SK-N-SH (cell line): Measurements from ENCODE around the gene LPCAT2.

Experiments
- EP300 ChIP-seq, 2 experiments: IDR thresholded peaks; 2 replicates each; pipeline versions ENCODE4 v1.4.0 to v1.6.1; 2012; ENCODE audit warnings: borderline replicate concordance in 1 of 2, low read depth in 1 of 2, low read length in 1 of 2
- EZH2phosphoT487 ChIP-seq: fragments of 200-600 bp; sonication (generic); IDR thresholded peaks from 2 replicates; pipeline ENCODE4 v1.6.1; 2017; ENCODE audit warnings: low read depth, mixed run types, mild to moderate bottlenecking, antibody characterized with exemption, moderate library complexity, borderline replicate concordance
- RAD21 ChIP-seq: IDR thresholded peaks from 2 replicates; pipeline ENCODE4 v1.6.1; 2012; ENCODE audit warnings: mild to moderate bottlenecking, low read length
- TCF12 ChIP-seq: IDR thresholded peaks from 2 replicates; pipeline ENCODE4 v1.4.0; 2012
- TF ChIP-seq, protein P1 (sequence below): IDR thresholded peaks from 2 replicates; pipeline ENCODE4 v1.6.1; 2012; ENCODE audit warnings: mild to moderate bottlenecking, low read depth, low read length, moderate library complexity
- TF ChIP-seq, protein P2 (sequence below): fragments of 200-600 bp; sonication (generic); IDR thresholded peaks from 2 replicates; pipeline ENCODE4 v1.6.1; 2017; ENCODE audit warnings: antibody characterized with exemption, mild to moderate bottlenecking, moderate library complexity

DNA sequence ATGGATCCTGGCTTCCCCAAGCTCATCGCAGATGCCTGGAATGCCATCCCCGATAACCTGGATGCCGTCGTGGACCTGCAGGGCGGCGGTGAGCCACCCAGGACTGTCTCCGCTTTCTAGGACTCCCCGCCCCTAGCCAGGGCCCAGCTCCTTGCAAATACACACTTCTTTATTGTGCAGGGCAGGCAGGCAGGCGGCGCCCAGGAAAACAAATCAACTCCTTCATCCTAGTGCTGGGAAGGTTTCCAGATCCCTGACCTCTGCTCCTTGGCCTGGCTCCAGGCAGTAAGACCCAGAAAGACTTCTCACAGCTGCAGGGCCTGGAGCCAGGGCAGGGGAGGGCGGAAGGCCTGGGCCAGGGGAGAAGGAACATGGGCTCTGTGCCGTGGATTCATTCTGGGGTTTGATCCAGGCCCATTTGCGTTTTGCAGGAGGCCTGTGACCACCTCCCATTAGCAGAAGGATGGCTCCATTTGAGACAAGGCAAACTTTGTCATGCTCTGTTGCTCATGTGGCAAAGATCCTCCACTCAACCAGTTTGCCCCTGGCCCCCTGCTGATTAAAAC lies 6.0 kb upstream of the LPCAT2 start:
- TF ChIP-seq, protein P1, sequence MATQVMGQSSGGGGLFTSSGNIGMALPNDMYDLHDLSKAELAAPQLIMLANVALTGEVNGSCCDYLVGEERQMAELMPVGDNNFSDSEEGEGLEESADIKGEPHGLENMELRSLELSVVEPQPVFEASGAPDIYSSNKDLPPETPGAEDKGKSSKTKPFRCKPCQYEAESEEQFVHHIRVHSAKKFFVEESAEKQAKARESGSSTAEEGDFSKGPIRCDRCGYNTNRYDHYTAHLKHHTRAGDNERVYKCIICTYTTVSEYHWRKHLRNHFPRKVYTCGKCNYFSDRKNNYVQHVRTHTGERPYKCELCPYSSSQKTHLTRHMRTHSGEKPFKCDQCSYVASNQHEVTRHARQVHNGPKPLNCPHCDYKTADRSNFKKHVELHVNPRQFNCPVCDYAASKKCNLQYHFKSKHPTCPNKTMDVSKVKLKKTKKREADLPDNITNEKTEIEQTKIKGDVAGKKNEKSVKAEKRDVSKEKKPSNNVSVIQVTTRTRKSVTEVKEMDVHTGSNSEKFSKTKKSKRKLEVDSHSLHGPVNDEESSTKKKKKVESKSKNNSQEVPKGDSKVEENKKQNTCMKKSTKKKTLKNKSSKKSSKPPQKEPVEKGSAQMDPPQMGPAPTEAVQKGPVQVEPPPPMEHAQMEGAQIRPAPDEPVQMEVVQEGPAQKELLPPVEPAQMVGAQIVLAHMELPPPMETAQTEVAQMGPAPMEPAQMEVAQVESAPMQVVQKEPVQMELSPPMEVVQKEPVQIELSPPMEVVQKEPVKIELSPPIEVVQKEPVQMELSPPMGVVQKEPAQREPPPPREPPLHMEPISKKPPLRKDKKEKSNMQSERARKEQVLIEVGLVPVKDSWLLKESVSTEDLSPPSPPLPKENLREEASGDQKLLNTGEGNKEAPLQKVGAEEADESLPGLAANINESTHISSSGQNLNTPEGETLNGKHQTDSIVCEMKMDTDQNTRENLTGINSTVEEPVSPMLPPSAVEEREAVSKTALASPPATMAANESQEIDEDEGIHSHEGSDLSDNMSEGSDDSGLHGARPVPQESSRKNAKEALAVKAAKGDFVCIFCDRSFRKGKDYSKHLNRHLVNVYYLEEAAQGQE: 0 out of 2 replicates have a peak, but pooled peaks have one; percentile 33
- TF ChIP-seq TCF12 (peak; percentile 98), RAD21 (peak; percentile 20; the same call in 1 of the 2 replicates), EP300 (IDR thresholded peaks at IDR 0.05; ENCODE audit: borderline replicate concordance in 1 of 2, low read depth in 1 of 2, low read length in 1 of 2) (peak; percentile 85 to 89), EZH2phosphoT487 (no peak)
- TF ChIP-seq, protein P2, sequence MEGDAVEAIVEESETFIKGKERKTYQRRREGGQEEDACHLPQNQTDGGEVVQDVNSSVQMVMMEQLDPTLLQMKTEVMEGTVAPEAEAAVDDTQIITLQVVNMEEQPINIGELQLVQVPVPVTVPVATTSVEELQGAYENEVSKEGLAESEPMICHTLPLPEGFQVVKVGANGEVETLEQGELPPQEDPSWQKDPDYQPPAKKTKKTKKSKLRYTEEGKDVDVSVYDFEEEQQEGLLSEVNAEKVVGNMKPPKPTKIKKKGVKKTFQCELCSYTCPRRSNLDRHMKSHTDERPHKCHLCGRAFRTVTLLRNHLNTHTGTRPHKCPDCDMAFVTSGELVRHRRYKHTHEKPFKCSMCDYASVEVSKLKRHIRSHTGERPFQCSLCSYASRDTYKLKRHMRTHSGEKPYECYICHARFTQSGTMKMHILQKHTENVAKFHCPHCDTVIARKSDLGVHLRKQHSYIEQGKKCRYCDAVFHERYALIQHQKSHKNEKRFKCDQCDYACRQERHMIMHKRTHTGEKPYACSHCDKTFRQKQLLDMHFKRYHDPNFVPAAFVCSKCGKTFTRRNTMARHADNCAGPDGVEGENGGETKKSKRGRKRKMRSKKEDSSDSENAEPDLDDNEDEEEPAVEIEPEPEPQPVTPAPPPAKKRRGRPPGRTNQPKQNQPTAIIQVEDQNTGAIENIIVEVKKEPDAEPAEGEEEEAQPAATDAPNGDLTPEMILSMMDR: peak; percentile 7; the same call in 1 of the 2 replicates
